GM18909 (cell line): Measurements from ENCODE around the gene TNNI3.
"Not testable (repeated sequence)": the region's sequence is repeated elsewhere in the genome, so short reads cannot be mapped to it uniquely, and the experiment has no call there.

Source experiments
- ATAC-seq: cut with Tn5 transposase; IDR thresholded peaks from one replicate; pipeline ENCODE4 v1.9.1; 2021; ENCODE audit warnings: mild to moderate bottlenecking; ENCODE audit not compliant: unreplicated experiment, poor library complexity

TNNI3 gene

GRCh38 chr19:55173714-55174409 lies 16.3 kb upstream of the TNNI3 start:
- no peak for ATAC-seq

GRCh38 chr19:55173186-55173713 lies 15.7 kb upstream of the TNNI3 start:
- ATAC-seq, result no peak

- no peak for ATAC-seq
Measured at GRCh38 chr19:55172741-55173140, 15.2 kb upstream of the TNNI3 start.

DNA sequence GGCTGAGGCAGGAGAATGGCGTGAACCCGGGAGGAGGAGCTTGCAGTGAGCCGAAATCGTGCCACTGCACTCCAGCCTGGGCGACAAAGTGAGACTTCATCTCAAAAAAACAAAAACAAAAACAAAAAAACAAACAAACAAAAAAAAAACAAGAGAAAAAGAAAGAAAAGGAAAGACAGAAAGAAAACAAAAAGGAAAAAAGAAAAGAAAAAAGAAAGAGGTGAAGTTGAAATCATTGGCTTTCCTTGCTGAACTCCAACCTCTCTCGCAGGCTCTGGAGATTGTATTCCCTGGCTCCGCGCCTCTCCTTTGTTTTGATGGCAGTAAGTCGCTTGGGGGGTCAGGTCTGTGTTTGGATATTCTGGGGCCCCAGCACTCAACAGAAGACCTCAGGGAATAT lies 14.8 kb upstream of the TNNI3 start:
- not testable (repeated sequence) for ATAC-seq

DNA sequence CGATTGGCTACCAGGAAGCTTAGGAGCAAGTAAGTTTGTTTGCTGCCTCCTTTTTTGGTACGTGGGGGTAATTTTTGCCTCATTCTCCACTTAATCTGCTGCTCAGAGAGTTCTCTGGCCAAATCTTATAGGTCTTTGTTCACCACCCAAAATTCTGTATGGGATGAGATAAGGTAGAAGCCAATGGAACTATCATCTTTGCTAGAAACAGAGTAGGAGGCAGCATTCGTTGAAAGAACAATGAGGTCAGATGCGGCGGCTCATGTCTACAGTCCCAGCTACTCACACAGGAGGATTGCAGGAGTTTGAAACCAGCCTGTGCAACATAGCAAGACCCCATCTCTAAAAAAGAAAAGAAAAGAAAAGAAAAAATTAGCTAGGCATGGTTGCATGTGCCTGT lies 13.9 kb upstream of the TNNI3 start:
- no peak for ATAC-seq

DNA sequence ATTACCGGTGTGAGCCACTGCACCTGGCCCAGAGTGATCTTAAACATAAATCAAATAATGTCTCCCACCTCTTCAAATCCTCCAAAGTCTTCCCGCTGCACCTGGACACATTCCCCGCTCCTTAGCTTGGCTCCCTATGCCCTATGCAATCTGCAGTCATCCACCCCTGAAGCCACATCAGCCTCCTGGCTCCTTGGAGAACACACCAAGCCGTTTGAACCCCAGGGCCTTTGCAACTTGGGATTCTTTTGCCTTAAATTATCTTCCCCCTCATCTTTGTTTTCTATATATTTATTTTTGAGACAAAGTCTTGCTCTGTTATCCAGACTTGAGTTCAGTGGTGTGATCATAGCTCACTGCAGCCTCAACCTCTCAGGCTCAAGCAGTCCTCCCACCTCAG lies 11.6 kb upstream of the TNNI3 start:
- no peak for ATAC-seq

DNA sequence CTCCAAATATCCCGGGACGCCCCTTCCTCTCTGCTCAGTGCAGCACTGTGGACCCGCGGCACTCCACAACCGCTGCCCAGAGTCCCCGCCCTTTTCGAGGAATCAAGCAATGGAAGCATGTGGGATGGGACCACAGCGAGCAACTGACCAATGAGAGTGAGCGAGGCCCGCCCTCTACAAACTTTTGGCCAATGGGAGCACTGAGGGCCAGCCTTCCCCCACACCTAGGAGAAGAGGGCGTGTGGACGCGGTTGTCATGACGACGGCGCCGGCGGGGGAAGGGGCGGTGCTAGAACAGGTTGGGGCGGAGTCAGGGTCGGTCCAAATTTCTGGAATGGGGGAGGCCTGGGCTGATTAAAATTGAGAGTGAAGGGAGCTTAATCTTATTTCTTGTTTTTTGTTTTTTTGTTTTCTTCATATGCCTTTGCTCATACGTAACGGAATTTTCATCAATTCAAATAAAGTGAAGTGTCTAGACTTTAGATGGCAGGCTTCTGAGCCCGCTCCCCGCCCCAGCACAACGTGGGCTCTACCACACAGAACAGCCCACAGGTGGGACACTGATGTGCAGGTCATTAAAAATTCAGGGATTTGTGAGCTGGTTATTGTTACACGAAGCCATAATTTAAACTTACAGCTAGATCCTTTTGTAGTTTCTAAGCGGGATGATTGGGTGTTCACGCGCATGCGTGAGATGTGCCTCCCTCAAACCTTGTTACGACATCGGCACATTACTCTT lies 9.2 kb upstream of the TNNI3 start, which contains the start of gene DNAAF3:
Gene DNAAF3, minus strand, starts transcription at position 84 of the 739 bp plus-strand sequence. CDS start 200 bp downstream, outside the sequence.
- peak; percentile 80 for ATAC-seq

- peak; percentile 23 for ATAC-seq
Measured at GRCh38 chr19:55165952-55166529, 8.5 kb upstream of the TNNI3 start.

- ATAC-seq, result no peak
Measured at GRCh38 chr19:55161571-55162322, 4.2 kb upstream of the TNNI3 start.

DNA sequence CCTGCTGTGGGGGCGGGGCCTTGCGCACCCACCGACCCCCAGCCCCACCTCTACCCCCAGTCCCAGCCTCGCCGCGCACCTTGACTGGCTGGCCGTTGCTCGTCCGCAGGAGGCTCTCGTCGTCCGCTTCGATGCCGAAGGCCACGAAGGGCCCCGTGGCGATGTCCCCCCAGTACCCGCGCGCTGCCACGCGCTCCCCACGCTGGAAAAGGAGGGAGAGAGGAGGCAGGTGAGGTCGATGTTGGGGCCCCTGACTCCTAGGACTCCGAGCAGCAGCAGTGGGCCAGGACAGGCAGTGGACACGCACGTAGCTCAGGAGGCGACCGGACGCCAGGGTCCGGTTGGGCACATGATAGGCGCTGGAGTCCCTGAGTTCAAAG lies 3.4 kb upstream of the TNNI3 start:
- no peak for ATAC-seq

- no peak for ATAC-seq
Measured at GRCh38 chr19:55160128-55160985, 2.8 kb upstream of the TNNI3 start.

- ATAC-seq, result no peak
Measured at GRCh38 chr19:55158848-55159749, 1.6 kb upstream of the TNNI3 start.

- ATAC-seq, result no peak
Measured at GRCh38 chr19:55158423-55158822, 891 bp upstream of the TNNI3 start.

GRCh38 chr19:55156202-55157063 lies 1.1 kb downstream of the TNNI3 start:
- ATAC-seq, result no peak

DNA sequence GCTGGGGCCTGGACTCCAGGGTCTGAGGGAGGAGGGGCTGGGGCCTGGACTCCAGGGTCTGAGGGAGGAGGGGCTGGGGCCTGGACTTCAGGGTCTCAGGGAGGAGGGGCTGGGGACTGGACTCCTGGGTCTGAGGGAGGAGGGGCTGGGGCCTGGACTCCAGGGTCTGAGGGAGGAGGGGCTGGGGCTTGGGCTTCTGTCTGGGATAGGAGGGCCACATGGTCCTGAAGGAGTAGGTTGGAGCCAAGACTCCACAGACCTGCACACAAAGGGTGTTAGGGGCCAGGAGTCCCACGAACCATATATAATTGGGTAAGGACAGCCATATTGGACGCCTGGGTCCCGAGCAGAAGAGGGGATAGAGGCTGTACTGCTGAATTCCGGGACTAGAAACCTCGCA lies 1.7 kb downstream of the TNNI3 start:
- ATAC-seq, result not testable (repeated sequence)

DNA sequence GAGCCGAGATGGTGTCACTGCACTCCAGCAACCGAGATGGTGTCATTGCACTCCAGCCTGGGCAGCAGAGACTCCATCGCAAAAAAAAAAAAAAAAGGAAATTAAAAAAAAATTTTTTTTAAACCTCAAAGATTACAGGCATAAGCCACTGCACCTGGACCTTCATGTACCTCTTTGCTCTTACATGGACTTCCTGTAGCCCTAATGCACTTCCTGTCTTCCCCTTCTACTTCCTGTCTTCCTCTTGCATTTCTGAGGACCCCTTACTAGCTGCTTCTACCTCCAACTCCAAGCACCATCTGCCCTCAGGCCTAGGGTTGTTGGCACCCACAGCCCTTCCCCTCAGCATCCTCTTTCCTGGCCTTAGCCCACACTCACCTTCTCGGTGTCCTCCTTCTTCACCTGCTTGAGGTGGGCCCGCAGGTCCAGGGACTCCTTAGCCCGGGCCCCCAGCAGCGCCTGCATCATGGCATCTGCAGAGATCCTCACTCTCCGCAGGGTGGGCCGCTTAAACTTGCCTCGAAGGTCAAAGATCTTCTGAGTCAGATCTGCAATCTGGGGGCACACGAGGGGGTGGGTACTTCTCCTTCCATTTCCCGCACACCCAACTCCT lies 3.8 kb downstream of the TNNI3 start:
- ATAC-seq, result no peak

- ATAC-seq, result no peak
Measured at GRCh38 chr19:55152017-55152416, 5.5 kb downstream of the TNNI3 start.
